Measurements from ENCODE around the gene APBA2. TPM values are rescaled to one million over a fixed set of nuclear protein-coding genes. Genes with fewer than 3 reads are reported as not detected.

APBA2 gene
- total and polyA plus RNA-seq, 2 donors from 2014 or later = 1.0 to 6.1 TPM

GRCh38 chr15:29129926-29130325 is 244.2 kb downstream of the APBA2 start:
- Histone ChIP-seq H3K27ac (ENCODE audit: low read depth in 2 of 2, low read length in 2 of 2) (no peak overlapping the region), H3K27me3 (ENCODE audit: control insufficient read depth, insufficient read depth, low read length) (no peaks in the 10 kb centered on the region), H3K9me3 (ENCODE audit: control insufficient read depth in 2 of 3, insufficient read depth in 1 of 3, low read length in 3 of 3) (no peaks in the 10 kb centered on the region), H3K36me3 (ENCODE audit: control insufficient read depth in 2 of 3, insufficient read depth in 3 of 3, low read length in 3 of 3) (no peaks in the 10 kb centered on the region), H3K4me1 (ENCODE audit: control insufficient read depth in 2 of 3, insufficient read depth in 2 of 3, low read depth in 1 of 3, low read length in 3 of 3) (no peaks in the 10 kb centered on the region), H3K4me3 (ENCODE audit: low read length in 3 of 3) (no peak overlapping the region), H3K9ac (ENCODE audit: low read length in 3 of 3) (no peak overlapping the region)
- no peak for FAIRE-seq
- intact Hi-C loops (cut with DNase I) = no loop called here
- peak in 2 of 5 donors; percentile 29 to 33 for DNase-seq
- no peak for TF ChIP-seq CTCF (IDR thresholded peaks at IDR 0.05; ENCODE audit: borderline replicate concordance, extremely low read depth, insufficient read depth)

- no peaks in the 10 kb centered on the region for H3K36me3 ChIP-seq (ENCODE audit: control insufficient read depth in 2 of 3, insufficient read depth in 3 of 3, low read length in 3 of 3)
- no peak overlapping the region for H3K4me3 ChIP-seq (ENCODE audit: low read length in 3 of 3)
- H3K27ac ChIP-seq (ENCODE audit: low read depth in 2 of 2, low read length in 2 of 2) = no peak overlapping the region
- no peak overlapping the region for H3K9ac ChIP-seq (ENCODE audit: low read length in 3 of 3)
- H3K9me3 ChIP-seq (ENCODE audit: control insufficient read depth in 2 of 3, insufficient read depth in 1 of 3, low read length in 3 of 3) = no peaks in the 10 kb centered on the region
- intact Hi-C loops (cut with DNase I) = no loop called here
- no peak for TF ChIP-seq CTCF (IDR thresholded peaks at IDR 0.05; ENCODE audit: borderline replicate concordance, extremely low read depth, insufficient read depth)
- H3K4me1 ChIP-seq (ENCODE audit: control insufficient read depth in 2 of 3, insufficient read depth in 2 of 3, low read depth in 1 of 3, low read length in 3 of 3) = no peaks in the 10 kb centered on the region
- FAIRE-seq (no peak), DNase-seq (peak in 4 of 5 donors; percentile 38 to 52 (median 40))
- no peaks in the 10 kb centered on the region for H3K27me3 ChIP-seq (ENCODE audit: control insufficient read depth, insufficient read depth, low read length)
Observed at GRCh38 chr15:29130476-29130875, 244.7 kb downstream of the APBA2 start.

- DNase-seq (peak in 1 of 5 donors; percentile 34), FAIRE-seq (no peak)
- Histone ChIP-seq H3K27me3 (ENCODE audit: control insufficient read depth, insufficient read depth, low read length) (no peaks in the 10 kb centered on the region), H3K9ac (ENCODE audit: low read length in 3 of 3) (no peak overlapping the region), H3K27ac (ENCODE audit: low read depth in 2 of 2, low read length in 2 of 2) (no peak overlapping the region), H3K4me3 (ENCODE audit: low read length in 3 of 3) (no peak overlapping the region), H3K4me1 (ENCODE audit: control insufficient read depth in 2 of 3, insufficient read depth in 2 of 3, low read depth in 1 of 3, low read length in 3 of 3) (no peaks in the 10 kb centered on the region), H3K36me3 (ENCODE audit: control insufficient read depth in 2 of 3, insufficient read depth in 3 of 3, low read length in 3 of 3) (no peaks in the 10 kb centered on the region), H3K9me3 (ENCODE audit: control insufficient read depth in 2 of 3, insufficient read depth in 1 of 3, low read length in 3 of 3) (no peaks in the 10 kb centered on the region)
- no peak for TF ChIP-seq CTCF (IDR thresholded peaks at IDR 0.05; ENCODE audit: borderline replicate concordance, extremely low read depth, insufficient read depth)
- intact Hi-C loops (cut with DNase I) = no loop called here
Observed at GRCh38 chr15:29130951-29131839, 245.4 kb downstream of the APBA2 start.
